ENCODE measurements around the gene ELK4. TPM values are rescaled to one million over a fixed set of nuclear protein-coding genes. Genes with fewer than 3 reads are reported as not detected.

Gene ELK4
- polyA plus RNA-seq, 1 of the 3 experiments (the other 2 are of a cell fraction) = 2.6 TPM

DNA sequence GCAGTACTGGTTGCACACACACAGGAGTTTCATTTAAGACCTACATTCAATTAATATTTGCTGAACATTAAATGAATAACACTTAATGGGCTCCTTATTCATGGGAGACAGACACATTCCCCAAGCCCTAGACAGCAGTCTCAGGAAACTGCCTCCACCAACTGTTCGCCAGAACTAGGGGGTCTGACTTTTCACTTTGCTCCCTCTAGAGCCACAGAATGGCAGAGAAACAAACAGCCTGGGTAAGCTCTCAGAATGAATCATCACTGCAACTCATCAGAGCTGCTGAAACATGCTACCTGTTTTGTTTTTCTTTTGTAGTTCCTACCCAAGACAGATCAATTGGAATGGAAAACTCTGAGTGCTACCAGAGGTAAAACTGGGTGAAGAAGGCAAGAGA, 31.7 kb downstream of the ELK4 start:
- Histone ChIP-seq H2AFZ (ENCODE audit: low read depth) (no peak overlapping the region), H3K9me3 (no peaks in the 10 kb centered on the region), H3K4me3 (ENCODE audit: low read depth in 2 of 2, low read length in 1 of 2) (no peak overlapping the region), H3K27me3 (ENCODE audit: insufficient read depth) (no peaks in the 10 kb centered on the region), H3K9me2 (no peaks in the 10 kb centered on the region), H4K20me1 (ENCODE audit: insufficient read depth) (no peaks in the 10 kb centered on the region; the same call in 1 of the 2 replicates), H3K27ac (ENCODE audit: low read depth in 2 of 2, low read length in 1 of 2) (peak overlapping the region; percentile 78 to 91; a peak in 3 of 4 replicates), H3K9ac (peak overlapping the region; percentile 4; the same call in 1 of the 2 replicates), H3K79me2 (ENCODE audit: insufficient read depth) (no peaks in the 10 kb centered on the region; the same call in 1 of the 2 replicates), H3F3A (replicated peaks; ENCODE audit: insufficient read depth) (peaks cover 34% of the 10 kb centered on the region), H3K4me2 (peak overlapping the region; percentile 68), H3K4me1 (ENCODE audit: control insufficient read depth in 1 of 2, insufficient read depth in 2 of 2, low read depth in 1 of 2, low read length in 1 of 2) (peaks cover 15 to 27% of the 10 kb centered on the region in 2 experiments), H3K36me3 (replicated peaks in 1 of 2; ENCODE audit: control insufficient read depth in 1 of 2, insufficient read depth in 2 of 2, low read length in 1 of 2) (peaks cover 6 to 26% of the 10 kb centered on the region in 2 experiments)
- no peak for DNase-seq
- WGBS (ENCODE audit: low lambda C conversion rate) = 15% methylated on average over 1 of the region's 1 CpG
- CTCF ChIA-PET = interaction anchor here (3.0 to 6.2 kb wide), 2 partner anchors 9 to 58 kb away, joined by 44 to 54 read pairs; no protein-coding TSS in a partner anchor
- POLR2A ChIA-PET = interaction anchor here (1.1 kb wide), 1 partner anchor 30 kb away, joined by 4 read pairs; no protein-coding TSS in a partner anchor
- TF ChIP-seq EZH2phosphoT487 (IDR thresholded peaks at IDR 0.05; ENCODE audit: borderline replicate concordance, low read depth) = no peak
- TF ChIP-seq, protein P1, sequence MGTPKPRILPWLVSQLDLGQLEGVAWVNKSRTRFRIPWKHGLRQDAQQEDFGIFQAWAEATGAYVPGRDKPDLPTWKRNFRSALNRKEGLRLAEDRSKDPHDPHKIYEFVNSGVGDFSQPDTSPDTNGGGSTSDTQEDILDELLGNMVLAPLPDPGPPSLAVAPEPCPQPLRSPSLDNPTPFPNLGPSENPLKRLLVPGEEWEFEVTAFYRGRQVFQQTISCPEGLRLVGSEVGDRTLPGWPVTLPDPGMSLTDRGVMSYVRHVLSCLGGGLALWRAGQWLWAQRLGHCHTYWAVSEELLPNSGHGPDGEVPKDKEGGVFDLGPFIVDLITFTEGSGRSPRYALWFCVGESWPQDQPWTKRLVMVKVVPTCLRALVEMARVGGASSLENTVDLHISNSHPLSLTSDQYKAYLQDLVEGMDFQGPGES (IDR thresholded peaks at IDR 0.05; ENCODE audit: low read depth, low read length) = no peak
- TF ChIP-seq, protein P2, sequence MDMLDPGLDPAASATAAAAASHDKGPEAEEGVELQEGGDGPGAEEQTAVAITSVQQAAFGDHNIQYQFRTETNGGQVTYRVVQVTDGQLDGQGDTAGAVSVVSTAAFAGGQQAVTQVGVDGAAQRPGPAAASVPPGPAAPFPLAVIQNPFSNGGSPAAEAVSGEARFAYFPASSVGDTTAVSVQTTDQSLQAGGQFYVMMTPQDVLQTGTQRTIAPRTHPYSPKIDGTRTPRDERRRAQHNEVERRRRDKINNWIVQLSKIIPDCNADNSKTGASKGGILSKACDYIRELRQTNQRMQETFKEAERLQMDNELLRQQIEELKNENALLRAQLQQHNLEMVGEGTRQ (IDR thresholded peaks at IDR 0.05; ENCODE audit: borderline replicate concordance, low read depth, low read length) = no peak
- TF ChIP-seq, protein P3, sequence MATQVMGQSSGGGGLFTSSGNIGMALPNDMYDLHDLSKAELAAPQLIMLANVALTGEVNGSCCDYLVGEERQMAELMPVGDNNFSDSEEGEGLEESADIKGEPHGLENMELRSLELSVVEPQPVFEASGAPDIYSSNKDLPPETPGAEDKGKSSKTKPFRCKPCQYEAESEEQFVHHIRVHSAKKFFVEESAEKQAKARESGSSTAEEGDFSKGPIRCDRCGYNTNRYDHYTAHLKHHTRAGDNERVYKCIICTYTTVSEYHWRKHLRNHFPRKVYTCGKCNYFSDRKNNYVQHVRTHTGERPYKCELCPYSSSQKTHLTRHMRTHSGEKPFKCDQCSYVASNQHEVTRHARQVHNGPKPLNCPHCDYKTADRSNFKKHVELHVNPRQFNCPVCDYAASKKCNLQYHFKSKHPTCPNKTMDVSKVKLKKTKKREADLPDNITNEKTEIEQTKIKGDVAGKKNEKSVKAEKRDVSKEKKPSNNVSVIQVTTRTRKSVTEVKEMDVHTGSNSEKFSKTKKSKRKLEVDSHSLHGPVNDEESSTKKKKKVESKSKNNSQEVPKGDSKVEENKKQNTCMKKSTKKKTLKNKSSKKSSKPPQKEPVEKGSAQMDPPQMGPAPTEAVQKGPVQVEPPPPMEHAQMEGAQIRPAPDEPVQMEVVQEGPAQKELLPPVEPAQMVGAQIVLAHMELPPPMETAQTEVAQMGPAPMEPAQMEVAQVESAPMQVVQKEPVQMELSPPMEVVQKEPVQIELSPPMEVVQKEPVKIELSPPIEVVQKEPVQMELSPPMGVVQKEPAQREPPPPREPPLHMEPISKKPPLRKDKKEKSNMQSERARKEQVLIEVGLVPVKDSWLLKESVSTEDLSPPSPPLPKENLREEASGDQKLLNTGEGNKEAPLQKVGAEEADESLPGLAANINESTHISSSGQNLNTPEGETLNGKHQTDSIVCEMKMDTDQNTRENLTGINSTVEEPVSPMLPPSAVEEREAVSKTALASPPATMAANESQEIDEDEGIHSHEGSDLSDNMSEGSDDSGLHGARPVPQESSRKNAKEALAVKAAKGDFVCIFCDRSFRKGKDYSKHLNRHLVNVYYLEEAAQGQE (IDR thresholded peaks at IDR 0.05; ENCODE audit: low read depth, low read length) = no peak
- TF ChIP-seq JUND (IDR thresholded peaks at IDR 0.05) = peak; percentile 65
- TF ChIP-seq RXRA (IDR thresholded peaks at IDR 0.05; ENCODE audit: borderline replicate concordance, low read depth) = peak; percentile 15; the same call in 1 of the 2 replicates
- peak in 1 of 2 experiments; percentile 20; a peak in 1 of 4 replicates for TF ChIP-seq EP300 (IDR thresholded peaks at IDR 0.05; ENCODE audit: borderline replicate concordance in 1 of 2, low read depth in 1 of 2, low read length in 1 of 2)
- TF ChIP-seq, protein P4, sequence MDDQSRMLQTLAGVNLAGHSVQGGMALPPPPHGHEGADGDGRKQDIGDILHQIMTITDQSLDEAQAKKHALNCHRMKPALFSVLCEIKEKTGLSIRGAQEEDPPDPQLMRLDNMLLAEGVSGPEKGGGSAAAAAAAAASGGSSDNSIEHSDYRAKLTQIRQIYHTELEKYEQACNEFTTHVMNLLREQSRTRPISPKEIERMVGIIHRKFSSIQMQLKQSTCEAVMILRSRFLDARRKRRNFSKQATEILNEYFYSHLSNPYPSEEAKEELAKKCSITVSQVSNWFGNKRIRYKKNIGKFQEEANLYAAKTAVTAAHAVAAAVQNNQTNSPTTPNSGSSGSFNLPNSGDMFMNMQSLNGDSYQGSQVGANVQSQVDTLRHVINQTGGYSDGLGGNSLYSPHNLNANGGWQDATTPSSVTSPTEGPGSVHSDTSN (IDR thresholded peaks at IDR 0.05) = peak; percentile 61; the same call in 1 of the 2 replicates
- TF ChIP-seq, protein P5, sequence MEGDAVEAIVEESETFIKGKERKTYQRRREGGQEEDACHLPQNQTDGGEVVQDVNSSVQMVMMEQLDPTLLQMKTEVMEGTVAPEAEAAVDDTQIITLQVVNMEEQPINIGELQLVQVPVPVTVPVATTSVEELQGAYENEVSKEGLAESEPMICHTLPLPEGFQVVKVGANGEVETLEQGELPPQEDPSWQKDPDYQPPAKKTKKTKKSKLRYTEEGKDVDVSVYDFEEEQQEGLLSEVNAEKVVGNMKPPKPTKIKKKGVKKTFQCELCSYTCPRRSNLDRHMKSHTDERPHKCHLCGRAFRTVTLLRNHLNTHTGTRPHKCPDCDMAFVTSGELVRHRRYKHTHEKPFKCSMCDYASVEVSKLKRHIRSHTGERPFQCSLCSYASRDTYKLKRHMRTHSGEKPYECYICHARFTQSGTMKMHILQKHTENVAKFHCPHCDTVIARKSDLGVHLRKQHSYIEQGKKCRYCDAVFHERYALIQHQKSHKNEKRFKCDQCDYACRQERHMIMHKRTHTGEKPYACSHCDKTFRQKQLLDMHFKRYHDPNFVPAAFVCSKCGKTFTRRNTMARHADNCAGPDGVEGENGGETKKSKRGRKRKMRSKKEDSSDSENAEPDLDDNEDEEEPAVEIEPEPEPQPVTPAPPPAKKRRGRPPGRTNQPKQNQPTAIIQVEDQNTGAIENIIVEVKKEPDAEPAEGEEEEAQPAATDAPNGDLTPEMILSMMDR (IDR thresholded peaks at IDR 0.05) = peak; percentile 35
- TF ChIP-seq FOXJ3 (CRISPR knock-in tag; IDR thresholded peaks at IDR 0.05) = no peak
- no peak for TF ChIP-seq GABPA (IDR thresholded peaks at IDR 0.05; ENCODE audit: low read depth)
- no peak for TF ChIP-seq SIN3A (IDR thresholded peaks at IDR 0.05; ENCODE audit: borderline replicate concordance, low read depth, low read length)
- TF ChIP-seq CHD2 (IDR thresholded peaks at IDR 0.05; ENCODE audit: low read length, partially characterized antibody) = no peak
- no peak for TF ChIP-seq MXI1 (IDR thresholded peaks at IDR 0.05; ENCODE audit: low read depth, low read length)
- TF ChIP-seq TEAD4 (IDR thresholded peaks at IDR 0.05; ENCODE audit: borderline replicate concordance, insufficient read depth) = no peak
- no peak for TF ChIP-seq RFX5 (IDR thresholded peaks at IDR 0.05; ENCODE audit: low read length)
- peak; percentile 70; the same call in 1 of the 2 replicates for TF ChIP-seq TCF12 (IDR thresholded peaks at IDR 0.05)
- peak; percentile 82 for TF ChIP-seq FOSL2 (IDR thresholded peaks at IDR 0.05; ENCODE audit: borderline replicate concordance, low read depth)
- no peak for TF ChIP-seq TAF1 (IDR thresholded peaks at IDR 0.05; ENCODE audit: borderline replicate concordance, low read depth, low read length)
- TF ChIP-seq NFIC (IDR thresholded peaks at IDR 0.05; ENCODE audit: borderline replicate concordance) = peak; percentile 36; the same call in 1 of the 2 replicates
- no peak for TF ChIP-seq RCOR1 (IDR thresholded peaks at IDR 0.05; ENCODE audit: low read length)
- TF ChIP-seq NRF1 (IDR thresholded peaks at IDR 0.05; ENCODE audit: low read depth, low read length) = no peak
- no peak for TF ChIP-seq YY1 (IDR thresholded peaks at IDR 0.05; ENCODE audit: low read depth)

Measured in SK-N-SH (cell line).